Fibroblast of lung (primary cell): ENCODE results near the gene ERICH6. TPM values are rescaled to one million over a fixed set of nuclear protein-coding genes. Genes with fewer than 3 reads are reported as not detected.
A peak's percentile ranks its signal among the peaks of the same experiment; 100 is the strongest.

Experiments
- DNase-seq, 2 donors: peaks; one replicate each; pipeline versions ENCODE4 v3.0.0 to v3.0.0-alpha.2; 2010; ENCODE audit warnings: low read depth in 2 of 2
- H2AFZ ChIP-seq: 2 replicates; pipeline ENCODE4 v1.5.1; 2012; ENCODE audit warnings: low read length, control low read depth, inconsistent platforms
- H3K27ac ChIP-seq: 2 replicates; pipeline ENCODE4 v1.5.1; 2011; ENCODE audit warnings: low read length, control low read depth; ENCODE audit not compliant: insufficient read depth
- H3K27me3 ChIP-seq: 2 replicates; pipeline ENCODE4 v1.5.1; 2011; ENCODE audit warnings: mild to moderate bottlenecking, low read length; ENCODE audit not compliant: control insufficient read depth, insufficient read depth
- H3K36me3 ChIP-seq: 2 replicates; pipeline ENCODE4 v1.5.1; 2011; ENCODE audit warnings: low read length; ENCODE audit not compliant: control insufficient read depth, insufficient read depth
- H3K4me1 ChIP-seq: 2 replicates; pipeline ENCODE4 v1.5.1; 2011; ENCODE audit warnings: low read length; ENCODE audit not compliant: control insufficient read depth, insufficient read depth; ENCODE audit errors: extremely low read depth
- H3K4me2 ChIP-seq: 2 replicates; pipeline ENCODE4 v1.5.1; 2011; ENCODE audit warnings: low read length, control low read depth; ENCODE audit not compliant: insufficient read depth; ENCODE audit errors: extremely low read depth
- H3K4me3 ChIP-seq, 4 experiments: fragments of 200-600 bp in 1 of 4; sonication (generic) in 1 of 4; replicated peaks in 1 of 4; 2 replicates each; pipeline ENCODE4 v1.5.1; 2011 to 2016; ENCODE audit warnings: low read length in 4 of 4, low read depth in 3 of 4, mild to moderate bottlenecking in 3 of 4, control low read depth in 2 of 4, inconsistent platforms in 1 of 4, mixed read lengths in 1 of 4; ENCODE audit not compliant: insufficient read depth in 1 of 4; ENCODE audit errors: control extremely low read depth in 1 of 4
- H3K79me2 ChIP-seq: 2 replicates; pipeline ENCODE4 v1.5.1; 2012; ENCODE audit warnings: mild to moderate bottlenecking, low read length, inconsistent platforms; ENCODE audit not compliant: control insufficient read depth, insufficient read depth
- H3K9ac ChIP-seq: 2 replicates; pipeline ENCODE4 v1.5.1; 2011; ENCODE audit warnings: mild to moderate bottlenecking, low read length, control low read depth; ENCODE audit not compliant: insufficient read depth
- H3K9me3 ChIP-seq: 2 replicates; pipeline ENCODE4 v1.5.1; 2012; ENCODE audit warnings: low read depth, low read length; ENCODE audit not compliant: control insufficient read depth, insufficient read depth
- H4K20me1 ChIP-seq: 2 replicates; pipeline ENCODE4 v1.5.1; 2011; ENCODE audit warnings: low read length; ENCODE audit not compliant: control insufficient read depth, insufficient read depth; ENCODE audit errors: extremely low read depth
- CTCF ChIP-seq, 2 donors: IDR thresholded peaks in 1 of 2; conservative IDR thresholded peaks in 1 of 2; 1 replicate in 1 of 2; 2 replicates in 1 of 2; pipeline ENCODE4 v1.5.1; 2011 to 2012; ENCODE audit warnings: low read length in 2 of 2, control low read depth in 1 of 2, inconsistent platforms in 1 of 2, low read depth in 1 of 2, mild to moderate bottlenecking in 1 of 2
- EZH2 ChIP-seq: IDR thresholded peaks from 2 replicates; pipeline ENCODE4 v1.5.1; 2012; ENCODE audit warnings: low read length, control low read depth, mild to moderate bottlenecking; ENCODE audit errors: missing control alignments
- polyA plus RNA-seq, 2 donors: library from polyadenylated mRNA; depleted of rRNA in 1 of 2; stranded (reverse) in 1 of 2; unstranded in 1 of 2; fragments of >200 nt; gene quantifications; 2 replicates each; pipeline ENCODE4 v1.2.1, GENCODE V29; 2011 to 2012; ENCODE audit warnings: missing spikeins in 1 of 2
- total RNA-seq: library from RNA; depleted of rRNA; stranded (reverse); fragments of >200 nt; gene quantifications from 2 replicates; pipeline ENCODE4 v1.2.1, GENCODE V29; 2014

Gene ERICH6
- total and polyA plus RNA-seq, 2 donors (not counting 1 experiment from before 2014, with no cell fraction given) = under 0.01 TPM; not detected in 1

- H3K4me3 ChIP-seq = no peak overlapping the region
- no peaks in the 10 kb centered on the region for H3K79me2 ChIP-seq
- no peak overlapping the region for H3K9ac ChIP-seq
- no peak overlapping the region for H3K27ac ChIP-seq
- no peaks in the 10 kb centered on the region for H3K4me1 ChIP-seq
- no peaks in the 10 kb centered on the region for H3K36me3 ChIP-seq
- H3K27me3 ChIP-seq = no peaks in the 10 kb centered on the region
- H3K9me3 ChIP-seq = no peaks in the 10 kb centered on the region
- H3K4me2 ChIP-seq = no peak overlapping the region
- DNase-seq = peak in 1 of 2 donors; percentile 21
- H2AFZ ChIP-seq = no peak overlapping the region
- TF ChIP-seq CTCF (conservative IDR thresholded peaks at IDR 0.05 in 1 of 2, IDR thresholded peaks at IDR 0.05 in 1 of 2; ENCODE audit: low read depth in 1 of 2, low read length in 2 of 2) (no peak), EZH2 (no peak)
- H4K20me1 ChIP-seq = no peaks in the 10 kb centered on the region
Measured at GRCh38 chr3:150639262-150639661, 64.5 kb downstream of the ERICH6 start.

DNA sequence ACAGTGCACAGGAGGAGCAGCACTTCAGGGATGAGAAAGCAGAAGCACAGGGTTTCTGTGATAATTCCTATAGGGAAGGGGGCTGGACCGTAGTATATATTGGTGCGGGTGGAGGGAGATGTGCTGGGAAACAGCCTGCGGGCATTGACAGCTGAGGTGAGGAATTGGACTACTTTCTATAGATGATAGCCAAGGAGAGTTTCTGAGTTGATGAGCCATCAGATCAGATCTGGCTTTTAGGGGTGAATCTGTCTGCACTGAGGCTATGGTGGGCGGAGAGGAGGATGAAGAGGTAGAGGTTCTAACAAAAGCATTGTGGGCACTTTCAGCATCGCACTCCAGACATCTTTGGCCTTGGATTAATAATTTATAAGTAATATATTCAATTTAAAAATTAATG, 67.5 kb downstream of the ERICH6 start:
- no peaks in the 10 kb centered on the region for H3K4me1 ChIP-seq
- no peak overlapping the region for H3K9ac ChIP-seq
- H3K79me2 ChIP-seq = no peaks in the 10 kb centered on the region
- H3K4me3 ChIP-seq = no peak overlapping the region
- H2AFZ ChIP-seq = no peak overlapping the region
- TF ChIP-seq EZH2 = no peak
- no peak for TF ChIP-seq CTCF (conservative IDR thresholded peaks at IDR 0.05 in 1 of 2, IDR thresholded peaks at IDR 0.05 in 1 of 2; ENCODE audit: low read depth in 1 of 2, low read length in 2 of 2)
- no peaks in the 10 kb centered on the region for H4K20me1 ChIP-seq
- no peak overlapping the region for H3K4me2 ChIP-seq
- no peaks in the 10 kb centered on the region for H3K36me3 ChIP-seq
- no peak overlapping the region for H3K27ac ChIP-seq
- no peak for DNase-seq
- H3K9me3 ChIP-seq = no peaks in the 10 kb centered on the region
- no peaks in the 10 kb centered on the region for H3K27me3 ChIP-seq

DNA sequence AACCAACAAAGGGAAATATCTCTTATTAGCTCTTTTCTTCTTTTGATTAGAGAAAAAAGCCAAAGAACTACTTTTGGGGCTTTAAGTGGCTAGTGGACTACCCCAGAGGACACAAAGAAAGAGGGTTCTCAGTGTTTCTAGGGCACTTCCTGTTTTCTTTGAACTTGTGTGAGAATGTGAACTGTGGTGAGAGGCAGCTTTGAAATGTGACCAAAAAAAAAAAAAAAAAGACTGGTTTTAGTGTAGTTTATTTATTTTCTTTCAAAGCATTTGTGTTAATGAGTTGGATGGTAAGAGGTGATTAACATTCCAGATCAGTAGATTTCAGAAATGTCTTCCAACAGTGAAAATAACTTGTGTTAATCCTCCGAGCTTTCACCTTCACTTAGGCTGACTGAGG, 68.2 kb downstream of the ERICH6 start:
- no peak for TF ChIP-seq EZH2
- no peak for TF ChIP-seq CTCF (conservative IDR thresholded peaks at IDR 0.05 in 1 of 2, IDR thresholded peaks at IDR 0.05 in 1 of 2; ENCODE audit: low read depth in 1 of 2, low read length in 2 of 2)
- no peak overlapping the region for H2AFZ ChIP-seq
- no peak overlapping the region for H3K27ac ChIP-seq
- H4K20me1 ChIP-seq = no peaks in the 10 kb centered on the region
- H3K4me1 ChIP-seq = no peaks in the 10 kb centered on the region
- no peak overlapping the region for H3K4me2 ChIP-seq
- no peak overlapping the region for H3K4me3 ChIP-seq
- peak in 1 of 2 donors; percentile 6 for DNase-seq
- H3K79me2 ChIP-seq = no peaks in the 10 kb centered on the region
- H3K27me3 ChIP-seq = no peaks in the 10 kb centered on the region
- H3K9me3 ChIP-seq = no peaks in the 10 kb centered on the region
- H3K36me3 ChIP-seq = no peaks in the 10 kb centered on the region
- no peak overlapping the region for H3K9ac ChIP-seq
